Measurements from ENCODE around the gene RERG.

- no peak for TF ChIP-seq CTCF (IDR thresholded peaks at IDR 0.05)
- TF ChIP-seq POLR2AphosphoS5 (IDR thresholded peaks at IDR 0.05): no peak
These were observed 49.4 kb upstream of the RERG start for GRCh38 chr12:15270591-15270990.

Measured in upper lobe of left lung (tissue), 4 donors.